ENCODE data around the gene OGFOD3.

DNA sequence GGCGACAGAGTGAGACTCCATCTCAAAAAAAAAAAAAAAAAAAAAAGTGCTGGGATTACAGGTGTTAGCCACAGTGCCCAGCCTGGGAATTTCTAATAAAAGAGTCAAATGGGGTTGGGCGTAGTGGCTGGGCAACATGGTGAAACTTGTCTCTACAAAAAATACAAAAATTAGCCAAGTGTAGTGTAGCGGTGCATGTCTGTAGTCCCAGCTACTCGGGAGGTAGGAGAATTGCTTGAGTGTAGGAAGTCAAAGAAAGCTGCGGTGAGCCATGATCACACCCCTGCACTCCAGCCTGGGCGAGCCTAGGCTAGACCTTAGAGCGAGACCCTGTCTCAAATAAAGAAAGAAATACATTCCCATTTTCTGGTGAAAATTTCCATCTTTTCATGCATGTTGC, 49.2 kb downstream of the OGFOD3 start:
- TF ChIP-seq, protein P1, sequence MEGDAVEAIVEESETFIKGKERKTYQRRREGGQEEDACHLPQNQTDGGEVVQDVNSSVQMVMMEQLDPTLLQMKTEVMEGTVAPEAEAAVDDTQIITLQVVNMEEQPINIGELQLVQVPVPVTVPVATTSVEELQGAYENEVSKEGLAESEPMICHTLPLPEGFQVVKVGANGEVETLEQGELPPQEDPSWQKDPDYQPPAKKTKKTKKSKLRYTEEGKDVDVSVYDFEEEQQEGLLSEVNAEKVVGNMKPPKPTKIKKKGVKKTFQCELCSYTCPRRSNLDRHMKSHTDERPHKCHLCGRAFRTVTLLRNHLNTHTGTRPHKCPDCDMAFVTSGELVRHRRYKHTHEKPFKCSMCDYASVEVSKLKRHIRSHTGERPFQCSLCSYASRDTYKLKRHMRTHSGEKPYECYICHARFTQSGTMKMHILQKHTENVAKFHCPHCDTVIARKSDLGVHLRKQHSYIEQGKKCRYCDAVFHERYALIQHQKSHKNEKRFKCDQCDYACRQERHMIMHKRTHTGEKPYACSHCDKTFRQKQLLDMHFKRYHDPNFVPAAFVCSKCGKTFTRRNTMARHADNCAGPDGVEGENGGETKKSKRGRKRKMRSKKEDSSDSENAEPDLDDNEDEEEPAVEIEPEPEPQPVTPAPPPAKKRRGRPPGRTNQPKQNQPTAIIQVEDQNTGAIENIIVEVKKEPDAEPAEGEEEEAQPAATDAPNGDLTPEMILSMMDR (IDR thresholded peaks at IDR 0.05) = no peak
- TF ChIP-seq POLR2A (IDR thresholded peaks at IDR 0.05) = no peak

Measured in Peyer's patch (tissue), 4 donors.